ENCODE data around the gene ERC1.

Gene ERC1

GRCh38 chr12:1523046-1523445, 532.0 kb downstream of the ERC1 start:
- DNase-seq (ENCODE audit: low read depth): no peak
- TF ChIP-seq, protein P1, sequence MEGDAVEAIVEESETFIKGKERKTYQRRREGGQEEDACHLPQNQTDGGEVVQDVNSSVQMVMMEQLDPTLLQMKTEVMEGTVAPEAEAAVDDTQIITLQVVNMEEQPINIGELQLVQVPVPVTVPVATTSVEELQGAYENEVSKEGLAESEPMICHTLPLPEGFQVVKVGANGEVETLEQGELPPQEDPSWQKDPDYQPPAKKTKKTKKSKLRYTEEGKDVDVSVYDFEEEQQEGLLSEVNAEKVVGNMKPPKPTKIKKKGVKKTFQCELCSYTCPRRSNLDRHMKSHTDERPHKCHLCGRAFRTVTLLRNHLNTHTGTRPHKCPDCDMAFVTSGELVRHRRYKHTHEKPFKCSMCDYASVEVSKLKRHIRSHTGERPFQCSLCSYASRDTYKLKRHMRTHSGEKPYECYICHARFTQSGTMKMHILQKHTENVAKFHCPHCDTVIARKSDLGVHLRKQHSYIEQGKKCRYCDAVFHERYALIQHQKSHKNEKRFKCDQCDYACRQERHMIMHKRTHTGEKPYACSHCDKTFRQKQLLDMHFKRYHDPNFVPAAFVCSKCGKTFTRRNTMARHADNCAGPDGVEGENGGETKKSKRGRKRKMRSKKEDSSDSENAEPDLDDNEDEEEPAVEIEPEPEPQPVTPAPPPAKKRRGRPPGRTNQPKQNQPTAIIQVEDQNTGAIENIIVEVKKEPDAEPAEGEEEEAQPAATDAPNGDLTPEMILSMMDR (IDR thresholded peaks at IDR 0.05; ENCODE audit: insufficient read depth, low read depth, low read length, missing control alignments): no peak
- no peak overlapping the region for H3K4me3 ChIP-seq (ENCODE audit: low read length)

GRCh38 chr12:1523558-1524050, 532.6 kb downstream of the ERC1 start:
- DNase-seq (ENCODE audit: low read depth): no peak
- TF ChIP-seq, protein P1 (IDR thresholded peaks at IDR 0.05; ENCODE audit: insufficient read depth, low read depth, low read length, missing control alignments): no peak
- no peak overlapping the region for H3K4me3 ChIP-seq (ENCODE audit: low read length)

GRCh38 chr12:1525858-1526257, 534.8 kb downstream of the ERC1 start:
- no peak for DNase-seq (ENCODE audit: low read depth)
- TF ChIP-seq, protein P1 (IDR thresholded peaks at IDR 0.05; ENCODE audit: insufficient read depth, low read depth, low read length, missing control alignments): no peak
- H3K4me3 ChIP-seq (ENCODE audit: low read length): no peak overlapping the region

- TF ChIP-seq, protein P1 (IDR thresholded peaks at IDR 0.05; ENCODE audit: insufficient read depth, low read depth, low read length, missing control alignments): no peak
- peak; percentile 78 for DNase-seq (ENCODE audit: low read depth)
- no peak overlapping the region for H3K4me3 ChIP-seq (ENCODE audit: low read length)
Measured at GRCh38 chr12:1527789-1528188, 536.8 kb downstream of the ERC1 start.

GRCh38 chr12:1528791-1529190, 537.8 kb downstream of the ERC1 start:
- TF ChIP-seq, protein P1 (IDR thresholded peaks at IDR 0.05; ENCODE audit: insufficient read depth, low read depth, low read length, missing control alignments): no peak
- H3K4me3 ChIP-seq (ENCODE audit: low read length): no peak overlapping the region
- no peak for DNase-seq (ENCODE audit: low read depth)

DNA sequence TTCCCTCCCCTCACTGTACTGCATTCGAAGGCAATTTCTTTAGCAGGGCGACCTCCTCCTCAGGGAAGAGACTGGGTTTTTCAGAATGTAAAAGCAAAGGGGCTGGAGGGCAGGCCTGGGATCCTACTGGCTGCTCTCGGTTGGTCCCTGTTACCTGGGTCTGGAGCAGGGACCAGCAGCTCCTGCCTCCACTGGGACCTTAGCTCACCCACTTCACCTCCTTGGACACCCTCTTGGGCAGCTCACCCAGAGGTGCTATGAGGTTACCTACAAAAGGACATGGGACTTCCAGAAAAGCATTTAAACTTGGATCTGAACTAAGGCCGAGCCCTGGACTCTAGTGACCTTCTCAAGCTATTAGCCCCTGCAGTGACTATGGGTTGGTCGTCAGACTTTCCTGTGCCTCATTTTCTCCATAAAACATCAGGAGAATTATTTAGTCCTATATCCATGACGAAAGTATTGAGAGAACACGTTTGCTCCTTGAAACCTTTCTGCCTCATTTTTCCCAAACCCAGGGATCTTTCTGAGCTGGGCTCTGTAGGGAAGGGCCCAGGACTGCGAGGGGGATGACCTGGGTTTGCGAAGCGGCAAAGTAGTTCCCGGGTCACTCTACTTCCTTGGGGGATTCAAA, 538.3 kb downstream of the ERC1 start:
- no peak for DNase-seq (ENCODE audit: low read depth)
- no peak overlapping the region for H3K4me3 ChIP-seq (ENCODE audit: low read length)
- TF ChIP-seq, protein P1 (IDR thresholded peaks at IDR 0.05; ENCODE audit: insufficient read depth, low read depth, low read length, missing control alignments): no peak
